GM12891 (cell line): Measurements from ENCODE around the gene CABP2.

Source experiments
- POLR2A ChIP-seq: IDR thresholded peaks from 2 replicates; pipeline ENCODE4 v1.6.1; 2011; ENCODE audit warnings: low read depth, low read length, control low read depth
- POLR2AphosphoS5 ChIP-seq: IDR thresholded peaks from 2 replicates; pipeline ENCODE4 v1.6.1; 2011; ENCODE audit warnings: low read depth, low read length, control low read depth
- TAF1 ChIP-seq: IDR thresholded peaks from 2 replicates; pipeline ENCODE4 v1.6.1; 2011; ENCODE audit warnings: low read depth, low read length, control low read depth

GRCh38 chr11:67543585-67543984, 20.3 kb upstream of the CABP2 start:
- TF ChIP-seq POLR2A (no peak), POLR2AphosphoS5 (no peak), TAF1 (no peak)
